KBM-7 (cell line): Measurements from ENCODE around the gene PRELID1.

Experiments used
- DNase-seq: peaks from one replicate; pipeline ENCODE4 v3.0.0-alpha.2; 2015
- in situ Hi-C: fragments of 300-500 bp; cut with MboI; formaldehyde crosslinking; loops from 2 replicates; pipeline ENCODE4 v1.14.3; 2020; ENCODE audit warnings: low sequenced_read_pairs, low pct_unique_long_range_greater_than_20kb, mixed read lengths

The PRELID1 gene

DNA sequence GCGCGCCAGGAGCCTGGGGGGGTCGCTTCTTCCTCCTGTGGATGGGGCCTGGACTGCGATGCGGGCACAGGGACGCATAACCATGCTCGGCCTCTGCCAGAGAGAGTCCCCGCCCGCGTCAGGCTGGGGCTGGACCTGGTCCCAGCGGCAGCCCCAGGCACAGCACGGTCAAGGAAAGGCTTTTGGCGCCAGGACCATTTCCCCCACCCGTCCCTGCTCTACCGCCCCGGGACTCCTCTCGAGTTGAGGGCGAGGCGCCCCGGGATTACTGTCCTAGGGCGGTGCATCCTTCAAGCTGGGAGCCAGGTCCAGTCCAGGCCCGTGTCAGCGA lies 7.8 kb downstream of the PRELID1 start:
- no peak for DNase-seq
- in situ Hi-C loops, result no loop called here

DNA sequence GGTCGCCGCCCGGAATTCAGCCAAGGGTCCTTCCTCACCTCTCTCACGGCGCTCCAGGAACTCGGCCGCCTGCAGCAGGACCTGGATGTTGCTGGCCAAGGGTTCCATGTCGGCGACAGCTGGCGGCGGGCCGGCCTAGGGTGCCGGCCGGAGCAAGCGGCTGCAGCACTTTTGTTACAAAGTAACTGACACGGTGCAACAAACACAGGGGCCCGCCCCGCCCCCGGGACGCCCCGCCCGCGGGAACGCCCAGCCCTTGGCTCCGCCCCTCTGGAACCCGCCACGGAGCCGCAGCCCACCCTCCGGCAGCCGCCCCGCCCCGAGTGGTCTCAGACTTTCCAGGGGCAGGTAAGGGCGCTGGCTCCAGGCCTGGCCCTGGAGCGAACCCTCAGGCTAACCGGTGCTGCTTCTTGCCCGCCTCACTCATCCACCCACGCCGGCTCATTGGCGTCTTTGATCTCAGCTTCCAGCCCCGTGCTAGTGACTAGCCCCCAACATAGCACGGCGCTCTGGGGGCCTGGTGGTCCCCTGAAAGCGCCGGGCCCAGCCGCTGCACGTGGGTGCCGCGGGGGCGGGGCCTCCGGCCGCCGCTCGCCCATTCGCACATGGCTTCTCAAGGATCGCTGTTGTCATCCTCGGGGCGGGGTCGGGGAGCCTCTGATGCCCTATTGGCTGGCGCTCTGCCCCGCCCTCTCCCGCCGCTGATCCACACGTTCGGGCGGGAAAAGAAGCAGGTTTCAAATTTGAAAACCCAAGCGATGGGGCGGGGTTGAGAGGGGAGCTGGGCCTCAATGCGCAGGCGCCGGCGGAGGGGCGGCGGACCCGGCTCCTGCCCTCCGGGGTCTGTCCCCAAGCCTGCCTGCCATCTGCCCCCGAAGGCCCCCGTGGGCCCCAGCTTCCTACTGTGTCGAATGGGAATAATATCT lies 8.4 kb downstream of the PRELID1 start, which contains the start of gene MXD3:
Gene MXD3, minus strand, starts transcription at position 176 of the 926 bp plus-strand sequence. Its CDS starts 68 bp downstream, at position 108.
- in situ Hi-C loops, result no loop called here
- peak; percentile 98 for DNase-seq

DNA sequence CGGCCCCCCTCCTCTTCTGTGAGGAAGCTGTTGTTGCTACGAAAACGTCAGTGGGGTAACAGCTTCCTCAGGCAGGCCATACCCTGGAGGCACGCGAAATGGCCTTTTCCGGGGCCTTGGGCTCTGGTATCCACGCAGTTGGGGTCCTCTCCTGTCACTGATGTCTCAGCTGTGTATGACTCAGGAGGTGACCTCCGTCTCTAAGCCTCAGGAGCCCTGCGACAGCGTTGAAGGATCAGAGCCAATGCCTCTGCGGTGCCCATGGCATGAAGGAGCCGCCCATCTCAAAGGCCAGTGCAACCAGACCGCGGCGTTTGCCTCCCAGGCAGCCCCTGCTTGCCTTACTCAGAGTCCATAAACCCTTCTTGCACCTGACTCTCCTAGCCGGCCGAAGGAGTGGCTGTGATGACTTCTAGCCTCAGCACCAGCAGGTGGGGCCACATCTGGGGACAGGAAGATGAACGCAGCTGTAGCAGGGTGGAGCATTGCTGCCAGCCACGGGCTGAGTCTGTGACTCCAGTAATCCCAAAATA lies 9.1 kb downstream of the PRELID1 start:
- peak; percentile 63 for DNase-seq
- in situ Hi-C loops, result no loop called here

DNA sequence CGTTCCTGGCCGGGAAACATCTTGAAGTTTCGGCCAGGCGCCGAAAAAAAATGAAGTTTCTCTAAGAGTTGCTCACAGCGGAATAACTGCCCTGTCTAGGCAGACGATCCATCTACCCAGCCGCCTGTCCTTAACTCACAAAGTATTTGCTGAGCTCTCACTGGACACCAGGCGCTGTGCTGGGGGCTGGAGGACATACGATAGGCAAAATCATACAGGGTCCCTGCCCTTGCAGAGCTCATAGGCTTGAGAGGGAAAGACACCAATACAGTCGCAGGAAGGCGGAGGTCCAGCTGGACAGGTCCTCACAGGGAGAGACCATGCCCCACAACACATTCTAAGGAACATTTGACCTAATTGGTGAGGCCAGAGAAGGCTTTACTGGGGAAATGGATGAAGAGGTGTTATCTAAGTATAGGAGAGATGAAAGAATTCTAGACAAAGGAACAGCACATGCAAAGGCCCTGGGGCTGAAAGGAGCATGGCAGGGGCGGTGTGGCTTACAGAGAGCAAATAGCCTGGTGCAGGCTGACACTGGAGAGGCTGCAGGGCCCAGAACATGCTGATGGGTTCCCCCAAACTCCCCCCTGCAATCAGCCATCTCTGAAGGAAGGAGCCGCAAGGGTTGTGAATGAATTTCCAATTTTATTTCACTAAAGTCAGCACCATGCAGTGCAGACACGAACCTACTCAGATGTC lies 10.1 kb downstream of the PRELID1 start:
- in situ Hi-C loops, result no loop called here
- no peak for DNase-seq

DNA sequence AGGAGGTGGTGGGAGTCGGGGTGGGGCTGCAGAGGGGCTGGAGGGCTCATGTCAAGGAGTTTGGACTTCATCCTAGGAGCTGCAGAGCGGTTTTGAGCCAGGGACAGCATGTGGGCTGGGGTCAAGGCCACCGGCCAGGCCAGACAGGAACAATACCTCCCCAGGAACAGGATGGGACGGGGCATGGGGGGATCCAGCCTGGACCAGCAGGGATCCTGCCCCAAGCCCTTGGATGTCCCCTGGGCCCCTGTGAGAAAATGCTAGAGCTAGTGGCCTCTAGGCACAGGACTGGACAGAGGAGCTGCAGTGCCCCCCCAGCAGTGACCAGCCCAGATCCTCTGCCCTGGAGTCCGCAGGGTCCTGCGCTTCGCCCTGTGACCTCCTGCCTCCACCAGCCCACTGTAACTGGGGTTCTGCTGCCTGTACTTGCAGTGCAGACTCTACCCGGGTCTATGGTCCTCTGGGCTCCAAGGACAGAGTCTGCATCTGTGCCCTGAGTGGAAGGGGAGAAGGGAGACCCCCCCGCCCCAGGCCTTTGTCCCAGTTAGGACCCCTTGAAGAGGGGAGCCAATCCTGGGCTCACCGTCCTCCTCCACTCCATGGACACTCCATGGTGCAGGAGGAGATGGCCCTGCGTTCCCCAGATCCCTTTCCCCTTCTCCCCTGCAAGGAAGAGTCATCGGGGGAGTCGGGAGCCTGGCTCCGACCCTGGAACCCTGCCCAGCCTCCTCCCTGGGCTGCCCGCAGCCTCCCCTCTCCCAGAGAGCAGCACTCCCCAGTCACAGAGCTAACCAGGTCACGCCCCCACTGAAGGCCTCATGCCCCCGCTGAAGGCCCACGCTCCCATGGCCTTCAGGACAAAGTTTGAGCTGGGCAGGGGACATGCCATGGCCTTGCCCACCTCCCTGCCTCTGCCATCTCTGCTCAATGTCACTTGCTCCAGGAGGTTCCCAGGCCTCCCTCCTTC lies 11.1 kb downstream of the PRELID1 start:
- in situ Hi-C loops, result no loop called here
- DNase-seq, result no peak

DNA sequence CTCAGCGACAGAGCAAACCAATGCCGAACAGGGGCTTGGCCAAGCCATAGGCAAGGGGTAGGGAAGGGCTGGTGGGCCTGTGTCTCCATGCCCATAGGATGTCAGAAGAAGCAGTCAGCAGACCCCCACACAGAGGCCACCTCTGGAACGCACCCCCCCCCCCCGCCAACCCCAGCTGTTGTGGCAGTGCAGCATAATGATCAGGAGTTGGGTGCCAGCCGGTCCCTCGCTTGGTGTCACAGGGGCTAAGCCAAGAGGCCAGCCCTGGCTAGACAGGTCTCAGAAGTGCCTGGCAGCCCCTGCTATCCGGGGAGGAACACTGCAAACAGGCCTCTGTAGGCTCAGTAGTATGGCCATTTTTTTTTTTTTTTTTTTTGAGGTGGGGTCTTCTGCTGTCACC lies 11.8 kb downstream of the PRELID1 start:
- in situ Hi-C loops, result no loop called here
- DNase-seq, result no peak

DNA sequence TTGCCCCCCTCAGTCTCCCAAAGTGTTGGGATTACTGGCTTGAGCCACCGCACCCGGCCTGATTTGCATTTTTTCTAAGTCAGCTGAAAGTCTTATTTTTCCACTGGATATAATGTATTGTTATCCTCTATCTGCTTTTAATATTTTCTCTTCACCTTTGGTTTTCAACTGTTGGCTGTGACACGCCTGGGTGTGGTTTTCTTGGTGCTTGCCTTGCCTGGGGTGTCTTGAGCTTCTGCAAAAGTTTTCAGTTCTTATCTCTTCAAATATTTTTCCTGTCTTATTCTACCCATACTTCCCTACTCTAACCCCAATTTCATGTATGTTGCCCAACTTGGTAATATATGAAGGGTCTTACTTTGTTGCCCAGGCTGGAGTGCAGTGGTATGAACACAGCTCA lies 12.4 kb downstream of the PRELID1 start:
- DNase-seq, result no peak
- in situ Hi-C loops, result no loop called here

DNA sequence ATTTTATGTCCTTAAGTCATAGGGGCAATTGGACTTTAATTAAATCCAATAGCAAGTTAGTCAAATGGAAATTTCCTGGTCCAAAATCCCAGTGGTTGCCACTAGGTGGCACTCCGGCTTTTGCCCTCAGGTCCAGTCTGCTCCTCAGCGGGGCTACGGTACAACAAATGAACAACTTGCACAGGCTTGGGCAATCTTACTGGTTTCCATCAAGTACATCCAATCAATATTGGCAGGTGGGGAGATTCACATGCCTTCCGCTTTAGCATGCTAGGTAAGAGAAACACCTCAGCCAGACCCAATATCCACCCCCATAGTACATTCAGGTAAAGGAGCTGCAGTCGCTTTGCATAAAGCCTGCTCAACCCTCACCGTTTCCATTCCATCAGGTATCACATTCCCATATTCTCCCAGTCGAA lies 14.4 kb downstream of the PRELID1 start:
- in situ Hi-C loops, result no loop called here
- peak; percentile 79 for DNase-seq

DNA sequence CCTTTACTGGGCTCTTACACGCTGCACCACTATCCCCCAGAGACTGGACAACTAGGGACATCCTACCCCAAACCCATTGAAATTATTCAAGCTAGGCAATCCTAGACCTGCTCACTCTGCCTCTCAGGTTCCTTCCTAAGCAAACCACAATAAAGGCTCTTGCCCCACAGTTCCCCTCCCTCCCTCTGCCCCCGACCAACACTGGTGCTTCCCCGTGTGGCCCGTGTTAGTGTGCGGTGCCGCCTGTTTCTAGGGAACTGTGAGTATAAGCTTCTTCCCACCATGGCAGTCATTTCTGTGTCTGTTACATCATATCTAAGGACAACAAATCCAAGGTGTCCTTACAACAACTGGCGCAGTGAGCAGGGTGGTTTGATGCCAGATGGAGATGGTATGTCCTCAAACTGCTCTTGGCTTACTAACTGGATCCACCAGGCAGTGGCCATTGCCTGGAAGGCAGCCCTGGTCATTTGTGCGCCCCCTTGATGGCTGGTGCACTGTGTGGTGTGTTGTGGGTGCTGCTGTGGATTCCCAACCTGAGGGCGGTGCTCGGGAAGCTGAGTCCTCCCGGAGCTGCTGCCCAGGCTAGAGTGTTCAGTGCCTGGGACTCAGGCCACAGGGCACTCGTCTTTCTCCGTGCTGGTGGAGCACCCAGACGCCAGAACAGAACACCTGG lies 16.5 kb downstream of the PRELID1 start:
- in situ Hi-C loops, result no loop called here
- DNase-seq, result no peak

DNA sequence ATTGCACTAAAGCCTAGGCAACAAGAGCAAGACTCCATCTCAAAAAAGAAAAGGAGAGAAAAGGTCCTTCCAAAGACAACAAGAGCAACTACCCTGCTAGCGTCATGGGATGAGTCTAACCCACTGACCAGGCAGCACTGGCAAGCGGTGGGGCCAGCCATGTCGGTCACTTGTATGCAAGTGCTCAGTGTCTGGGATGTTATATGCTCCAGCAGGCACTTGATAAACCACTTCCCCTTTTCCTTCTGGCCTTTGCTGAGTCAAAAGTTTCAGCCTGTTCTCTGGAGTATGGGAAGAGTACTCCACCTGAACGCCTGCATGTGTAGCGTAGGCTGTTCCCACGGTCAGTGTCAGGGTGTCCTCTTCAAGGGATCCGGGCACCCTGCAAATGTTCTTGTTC lies 17.3 kb downstream of the PRELID1 start:
- DNase-seq, result peak; percentile 83
- in situ Hi-C loops, result no loop called here

DNA sequence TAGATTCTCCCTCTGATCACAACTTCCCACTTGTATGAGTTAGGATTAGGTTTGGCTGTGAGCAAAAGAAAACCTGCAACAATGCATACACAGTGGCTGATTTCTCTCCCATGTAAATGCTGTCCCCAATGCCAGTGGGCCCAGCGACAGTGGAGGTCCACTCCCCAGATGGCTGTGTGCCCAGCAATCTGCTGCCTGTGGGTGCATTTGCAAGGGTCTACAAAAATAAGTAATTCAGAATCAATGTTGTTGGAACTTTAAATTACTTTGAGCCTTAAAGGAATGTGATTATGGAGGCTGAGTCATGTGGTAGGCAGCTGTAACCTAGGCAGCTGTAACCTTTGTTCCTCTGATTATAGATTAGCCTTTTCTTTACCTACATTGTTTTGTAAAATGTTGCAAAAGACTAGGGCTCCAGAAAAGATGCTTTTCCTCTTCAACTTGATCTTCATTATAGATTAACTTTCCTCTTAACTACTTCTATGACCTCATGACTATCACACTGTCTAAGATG lies 22.3 kb downstream of the PRELID1 start:
- DNase-seq, result no peak
- in situ Hi-C loops, result no loop called here

DNA sequence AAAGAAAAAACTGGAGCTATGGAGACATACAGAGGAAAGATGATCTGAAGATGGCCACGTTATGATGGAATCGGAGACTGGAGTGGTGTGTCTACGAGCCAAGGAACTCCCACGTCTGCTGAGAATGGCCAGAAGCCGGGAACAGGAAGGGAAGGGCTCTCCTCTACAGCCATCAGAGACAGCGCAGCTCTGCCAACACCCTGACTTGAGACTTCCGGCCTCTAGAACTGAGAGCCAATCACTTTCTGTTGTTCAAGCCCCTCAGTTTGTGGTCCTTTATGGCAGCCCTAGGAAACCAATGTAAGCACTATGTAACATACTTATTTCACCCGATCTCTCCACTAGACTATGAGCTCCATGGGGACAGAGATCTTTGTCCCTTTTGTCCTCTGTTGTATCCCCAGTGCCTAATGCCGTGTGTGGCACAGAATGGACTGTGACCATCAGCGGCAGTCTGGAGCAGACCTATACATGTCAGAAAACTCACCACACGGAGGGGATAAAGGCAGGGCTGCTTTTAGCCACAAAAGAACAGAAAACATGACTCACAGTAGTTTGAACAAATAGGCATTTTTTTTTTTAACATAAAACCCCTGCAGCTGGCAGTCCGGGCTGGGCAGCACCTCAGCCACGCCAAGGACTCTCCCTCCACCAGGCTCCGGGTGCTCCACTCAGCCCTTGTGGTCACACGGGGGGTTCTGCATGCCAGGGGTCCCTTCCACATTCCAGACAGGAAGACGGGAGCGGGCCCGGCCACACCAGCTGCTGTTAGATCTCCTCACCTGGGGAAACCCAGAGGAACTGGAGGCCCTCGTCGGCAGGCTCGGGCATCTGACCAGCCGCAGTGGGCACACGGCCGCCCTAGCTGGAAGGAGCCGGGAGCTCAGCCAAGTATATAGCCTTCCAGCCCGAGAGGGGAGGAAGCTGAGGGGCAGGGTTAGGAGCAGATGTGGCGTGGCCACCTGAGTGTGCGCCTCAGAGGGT lies 24.2 kb downstream of the PRELID1 start:
- DNase-seq, result no peak
- in situ Hi-C loops, result no loop called here

DNA sequence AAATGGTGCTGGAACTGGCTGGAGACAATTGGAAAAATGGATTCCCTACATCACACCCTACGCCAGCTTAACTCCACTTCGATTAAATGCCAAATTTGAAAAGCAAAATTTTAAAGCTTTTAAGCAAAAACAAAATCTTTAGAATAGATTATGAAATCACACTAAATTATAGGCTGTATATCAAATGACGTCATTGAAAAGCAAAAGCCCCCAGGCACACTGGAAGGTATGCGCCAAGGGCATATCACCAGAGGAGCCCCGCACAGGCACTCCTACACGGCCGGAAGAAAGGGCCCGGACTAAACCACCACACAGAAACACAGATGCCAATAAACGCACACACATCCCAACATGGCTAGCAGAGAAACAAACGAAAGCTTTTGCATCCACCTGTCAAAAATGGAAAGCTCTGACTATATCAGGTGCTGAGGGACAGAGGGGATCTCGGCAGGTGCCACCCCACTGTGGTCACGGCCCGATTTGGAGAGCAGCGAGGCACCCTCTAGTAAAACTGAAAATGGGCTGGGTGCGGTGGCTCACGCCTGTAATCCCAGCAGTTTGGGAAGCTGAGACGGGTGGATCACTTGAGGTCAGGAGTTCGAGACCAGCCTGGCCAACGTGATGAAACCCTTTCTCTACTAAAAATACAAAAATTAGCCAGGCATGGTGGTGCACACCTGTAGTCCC lies 25.1 kb downstream of the PRELID1 start:
- in situ Hi-C loops, result no loop called here

DNA sequence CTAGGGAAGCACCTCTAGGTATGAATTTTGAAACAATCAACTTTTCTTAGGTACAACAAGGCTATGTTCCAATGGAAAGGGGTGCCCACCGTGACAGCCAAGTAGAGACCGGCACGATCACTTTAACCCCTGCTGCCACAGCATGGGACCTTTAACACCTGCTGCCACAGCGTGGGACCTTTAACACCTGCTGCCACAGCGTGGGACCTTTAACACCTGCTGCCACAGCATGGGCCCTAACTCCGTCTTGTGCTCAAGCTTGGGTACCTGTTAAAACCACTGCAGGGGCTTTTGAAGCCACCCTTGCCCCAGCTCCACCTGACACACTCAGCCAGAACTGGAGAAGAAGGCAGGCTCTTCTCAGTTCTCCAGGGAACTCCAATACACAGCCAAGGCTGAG lies 26.3 kb downstream of the PRELID1 start:
- no peak for DNase-seq
- in situ Hi-C loops, result no loop called here

More for the DNA sequence above, 25.1 kb downstream of the PRELID1 start:
- DNase-seq, result no peak

DNA sequence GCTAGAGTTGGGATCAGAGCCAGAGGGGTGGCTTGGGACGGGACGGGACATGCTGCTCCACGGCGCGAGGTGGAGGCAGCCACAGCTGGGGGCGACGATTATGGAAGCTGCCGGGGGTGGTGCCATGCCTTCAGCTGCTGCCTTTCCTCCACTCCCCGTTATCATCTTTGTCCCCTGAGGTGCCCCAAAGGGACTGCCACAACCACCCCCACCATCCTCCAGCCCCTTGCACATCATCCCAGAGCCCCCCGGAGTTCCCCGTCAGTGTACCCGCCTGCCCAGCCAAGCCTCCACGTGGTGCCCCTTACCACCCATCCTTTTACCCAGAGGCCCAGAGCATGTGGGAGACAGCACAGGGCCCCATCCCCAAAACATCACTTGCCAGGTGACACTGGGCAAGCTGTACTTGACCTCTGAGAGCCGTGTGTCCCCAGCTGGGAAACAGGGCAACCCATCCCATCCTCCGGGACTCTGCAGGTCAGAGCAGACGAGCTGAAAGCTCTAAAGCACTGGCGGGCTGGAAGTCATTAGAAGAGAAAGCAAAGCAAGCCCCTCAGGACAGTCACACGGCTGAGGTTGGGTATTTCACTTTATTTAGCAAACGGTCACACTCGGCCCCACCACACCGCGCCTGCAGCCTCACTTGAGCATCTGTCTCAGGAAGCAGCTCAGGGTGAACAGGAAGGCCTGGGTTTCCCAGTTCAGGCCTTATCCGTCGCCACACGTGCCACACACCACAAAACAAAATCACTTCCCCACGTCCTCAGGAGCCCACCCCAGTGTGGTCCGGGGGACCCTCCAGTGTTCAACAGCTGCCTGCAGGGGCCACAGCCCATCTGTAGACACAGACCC lies 27.6 kb downstream of the PRELID1 start:
- DNase-seq, result peak; percentile 54
- in situ Hi-C loops, result no loop called here
